ENCODE measurements around the gene RBMS3.

GRCh38 chr3:29319262-29319661 lies 38.4 kb downstream of the RBMS3 start:
- TF ChIP-seq CTCF (IDR thresholded peaks at IDR 0.05) (no peak), POLR2AphosphoS5 (IDR thresholded peaks at IDR 0.05) (no peak)
